ENCODE results near the gene SIN3B. TPM values are rescaled to one million over a fixed set of nuclear protein-coding genes. Genes with fewer than 3 reads are reported as not detected.
A peak's percentile ranks its signal among the peaks of the same experiment; 100 is the strongest.

SIN3B gene
- total and polyA plus RNA-seq, 9 of the 15 experiments (the other 6 are each of a cell fraction or from before 2014, with no cell fraction given): 0.51 to 34.2 (median 14.3) TPM

GRCh38 chr19:16920816-16921529 lies 91.8 kb downstream of the SIN3B start:
- Histone ChIP-seq H2AFZ (ENCODE audit: low read depth, low read length) (peak overlapping the region; percentile 54; the same call in 1 of the 2 replicates), H4K20me1 (replicated peaks; ENCODE audit: control insufficient read depth, insufficient read depth, low read length) (no peaks in the 10 kb centered on the region), H3K4me3 (no peak overlapping the region), H3K79me2 (ENCODE audit: control insufficient read depth, insufficient read depth, low read length) (no peaks in the 10 kb centered on the region), H3K4me2 (ENCODE audit: insufficient read depth, low read length) (peak overlapping the region; percentile 59), H3K27me3 (ENCODE audit: control insufficient read depth in 2 of 2, insufficient read depth in 2 of 2, low read length in 2 of 2) (peaks cover 4 to 9% of the 10 kb centered on the region in 2 experiments; a peak in 2 of 5 replicates), H3K9me1 (ENCODE audit: control insufficient read depth, insufficient read depth, low read length) (no peaks in the 10 kb centered on the region), H3K9me3 (replicated peaks; ENCODE audit: control insufficient read depth, insufficient read depth, low read depth, low read length) (0 out of 2 replicates have a peak, but pooled peaks cover 4% of the 10 kb centered on the region), H3K9ac (ENCODE audit: insufficient read depth in 1 of 2, low read depth in 2 of 2, low read length in 2 of 2) (peak overlapping the region in 1 of 2 experiments; percentile 38; a peak in 2 of 4 replicates), H3K4me1 (replicated peaks in 1 of 2; ENCODE audit: control insufficient read depth in 2 of 2, insufficient read depth in 2 of 2, low read length in 2 of 2) (peaks cover 17 to 32% of the 10 kb centered on the region in 2 experiments; a peak in 4 of 5 replicates), H3K36me3 (ENCODE audit: control insufficient read depth, insufficient read depth, low read length) (no peaks in the 10 kb centered on the region), H3K27ac (ENCODE audit: extremely low read depth, low read depth, low read length) (peak overlapping the region; percentile 1; the same call in 1 of the 3 replicates)
- no TSS peak for BruUV-seq (replicated peaks)
- CTCF ChIA-PET (ENCODE audit: low intra/inter-chr PET ratio): interaction anchor here (0.6 kb wide), 1 partner anchor 19 kb away, joined by 7 read pairs; no protein-coding TSS in a partner anchor
- POLR2A ChIA-PET: interaction anchor here (0.5 to 1.2 kb wide), 4 partner anchors 9 to 853 kb away, joined by 3 to 5 read pairs (median 4); no protein-coding TSS in a partner anchor
- in situ Hi-C loops (cut with MboI): no loop called here
- ATAC-seq: peak; percentile 95
- peak; percentile 88 to 96 (median 90) for DNase-seq (ENCODE audit: extremely low read depth in 1 of 4, low spot score in 3 of 4)
- intact Hi-C loops (cut with micrococcal nuclease): no loop called here
- FAIRE-seq: peak; percentile 99
- 22% methylated on average over 11 of the region's 12 CpGs for WGBS (ENCODE audit: insufficient coverage, low coverage, missing lambda C conversion rate)
- TF ChIP-seq PTTG1 (tag; IDR thresholded peaks at IDR 0.05; ENCODE audit: low read depth) (no peak), ATF3 (IDR thresholded peaks at IDR 0.05) (peak; percentile 57), ATF3 (CRISPR knock-in tag; conservative IDR thresholded peaks at IDR 0.05) (no peak), TFAM (CRISPR knock-in tag; conservative IDR thresholded peaks at IDR 0.05) (no peak), E2F8 (IDR thresholded peaks at IDR 0.05; ENCODE audit: low read depth, partially characterized antibody) (no peak), RBBP5 (IDR thresholded peaks at IDR 0.05; ENCODE audit: borderline replicate concordance, insufficient read depth, low read length, poor library complexity, severe bottlenecking) (peak; percentile 59), TAL1 (IDR thresholded peaks at IDR 0.05) (peak; percentile 12; the same call in 1 of the 2 replicates), FOXK2 (conservative IDR thresholded peaks at IDR 0.05 in 1 of 2, IDR thresholded peaks at IDR 0.05 in 1 of 2; ENCODE audit: low read depth in 2 of 2) (no peak), ELF1 (tag; IDR thresholded peaks at IDR 0.05) (no peak), SMARCB1 (IDR thresholded peaks at IDR 0.05; ENCODE audit: insufficient read length, low read depth) (no peak), MEF2D (tag; conservative IDR thresholded peaks at IDR 0.05; ENCODE audit: low read depth) (no peak), CREB1 (IDR thresholded peaks at IDR 0.05) (peak; percentile 63), CREB1 (CRISPR knock-in tag; IDR thresholded peaks at IDR 0.05) (no peak; the same call in 1 of the 2 replicates), PKNOX1 (IDR thresholded peaks at IDR 0.05) (peak; percentile 59), CBFA2T3 (IDR thresholded peaks at IDR 0.05) (peak; percentile 48), ZBTB12 (CRISPR knock-in tag; IDR thresholded peaks at IDR 0.05) (no peak)
